ENCODE data around the gene ARHGEF6.
"Not testable (repeated sequence)": the region's sequence is repeated elsewhere in the genome, so short reads cannot be mapped to it uniquely, and the experiment has no call there.

Gene ARHGEF6

DNA sequence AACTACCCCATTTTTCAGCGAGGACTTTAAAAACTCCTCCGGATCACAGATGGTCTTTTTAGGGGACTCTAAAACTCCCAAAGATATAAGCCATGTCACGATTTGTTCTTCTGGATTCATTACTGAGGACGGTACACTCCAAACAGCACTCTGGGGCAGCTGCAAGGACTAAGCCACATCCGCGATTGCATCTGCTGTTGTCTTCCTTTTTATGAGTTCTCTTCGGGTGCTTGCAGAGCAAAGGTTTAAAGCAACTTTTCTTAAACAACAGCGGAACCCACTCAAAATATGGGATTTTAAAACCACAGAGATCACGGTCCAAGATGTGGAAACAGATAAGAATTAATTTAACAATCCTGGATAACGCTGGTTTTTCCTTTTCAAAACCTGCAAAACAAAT, at the start of gene ARHGEF6:
Gene ARHGEF6 (minus strand): TSS at position 170 of the 400 bp plus-strand sequence. CDS start 50 bp downstream, at position 120.
- no peak for DNase-seq

- no peak for DNase-seq
Measured at GRCh38 chrX:136829413-136829812, 48.7 kb upstream of the ARHGEF6 start.

DNA sequence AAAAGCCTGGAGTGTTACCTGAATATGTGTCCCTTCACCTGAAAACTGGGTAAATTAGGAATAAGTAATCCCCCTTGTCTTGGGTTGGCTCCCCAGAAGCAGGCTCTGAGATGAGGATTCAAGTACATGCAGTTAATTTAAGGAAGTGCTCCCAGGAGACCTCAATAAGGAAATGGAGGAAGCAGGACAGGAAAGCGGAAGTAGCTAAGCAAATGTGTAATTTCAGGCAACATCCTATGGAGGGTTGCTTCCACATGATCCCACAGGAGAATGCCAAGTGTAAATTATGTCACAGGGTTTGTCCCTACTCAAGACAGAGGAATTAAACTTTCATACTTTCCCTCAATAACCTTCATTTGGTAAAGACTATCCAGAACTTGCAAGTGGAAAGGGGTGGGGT, 48.1 kb upstream of the ARHGEF6 start:
- no peak for DNase-seq

DNA sequence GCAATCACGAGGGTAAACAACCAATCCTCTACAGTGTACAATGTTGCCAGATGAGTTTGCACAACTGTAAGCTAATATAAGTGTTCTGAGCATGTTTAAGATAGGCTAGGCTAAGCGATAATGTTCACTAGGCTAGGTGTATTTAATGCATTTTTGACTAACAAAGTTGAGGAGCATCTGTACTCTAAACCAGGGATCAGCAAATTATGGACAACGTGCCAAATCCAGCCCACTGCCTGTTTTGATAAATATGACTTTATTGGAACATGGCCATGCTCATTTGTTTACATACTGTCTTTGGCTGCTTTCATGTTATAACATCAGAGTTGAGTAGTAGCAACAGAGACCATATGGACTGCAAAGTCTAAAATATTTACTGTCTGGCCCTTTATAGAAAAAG, 46.3 kb upstream of the ARHGEF6 start:
- no peak for DNase-seq

GRCh38 chrX:136825771-136826170, 45.0 kb upstream of the ARHGEF6 start:
- no peak for DNase-seq

DNA sequence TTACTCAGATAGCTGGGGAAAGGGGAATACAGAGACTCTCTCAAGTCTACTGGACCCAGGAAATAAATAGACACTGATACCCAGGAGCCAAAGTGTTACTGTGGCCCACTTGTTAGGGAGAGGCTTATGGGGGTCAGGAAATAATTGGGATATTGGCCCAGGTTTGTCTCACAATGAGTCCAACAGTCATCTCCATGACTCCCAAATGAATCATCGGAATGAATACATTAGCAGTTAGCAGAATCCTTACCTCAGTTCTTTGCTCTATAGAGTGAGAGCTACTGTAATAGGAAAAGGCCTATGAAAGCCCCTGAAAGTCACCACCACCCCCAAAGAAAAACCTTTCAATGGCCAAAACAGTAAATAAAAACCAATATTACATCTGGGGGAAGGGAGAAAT, 42.4 kb upstream of the ARHGEF6 start:
- no peak for DNase-seq

GRCh38 chrX:136822337-136823095, 41.8 kb upstream of the ARHGEF6 start:
- no peak for DNase-seq

- not testable (repeated sequence) for DNase-seq
Measured at GRCh38 chrX:136819756-136820155, 39.0 kb upstream of the ARHGEF6 start.

- DNase-seq: no peak
Measured at GRCh38 chrX:136819031-136819703, 38.4 kb upstream of the ARHGEF6 start.

- no peak for DNase-seq
Measured at GRCh38 chrX:136816975-136817374, 36.2 kb upstream of the ARHGEF6 start.

DNA sequence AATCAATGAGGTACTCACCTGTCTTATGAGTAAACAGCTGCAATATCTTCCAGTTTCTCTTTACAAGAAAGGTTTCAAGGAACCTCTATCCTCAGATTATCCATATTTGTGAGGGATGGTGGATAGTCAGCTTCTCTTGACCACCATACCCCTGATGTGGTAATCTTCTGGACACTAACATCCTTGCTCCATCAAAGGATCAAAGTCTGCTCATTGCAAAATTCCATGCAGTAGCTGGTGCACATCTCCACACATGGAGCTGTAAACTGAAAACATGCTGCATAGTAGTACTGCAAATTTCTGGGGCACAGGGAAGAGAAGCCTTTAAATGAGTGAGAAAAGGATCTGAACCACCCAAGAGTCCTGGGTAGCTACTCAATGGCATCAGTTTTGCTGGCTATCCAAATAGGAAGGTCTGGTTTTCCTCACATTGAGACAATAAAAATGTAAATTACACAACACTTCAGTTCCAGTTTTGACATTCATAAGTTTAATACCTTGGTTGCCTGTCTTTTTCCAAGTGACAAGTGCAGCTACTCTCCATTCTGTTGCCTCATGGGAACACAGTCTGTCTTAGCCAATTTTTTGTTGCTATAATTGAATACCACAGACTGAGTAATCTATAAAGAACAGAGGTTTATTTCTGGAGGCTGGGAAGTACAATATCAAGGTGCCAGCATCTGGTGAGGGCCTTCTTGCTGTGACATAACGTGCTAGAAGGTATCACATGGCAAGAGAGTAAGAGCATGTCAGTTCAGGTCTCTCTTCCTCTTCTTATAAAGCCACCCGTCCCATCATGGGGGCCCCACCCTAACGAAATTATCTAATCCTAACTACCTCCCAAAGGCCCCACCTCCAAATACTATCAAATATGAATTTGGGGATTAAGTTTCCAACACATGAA, 34.4 kb upstream of the ARHGEF6 start:
- no peak for DNase-seq

- DNase-seq: no peak
Measured at GRCh38 chrX:136812286-136812685, 31.6 kb upstream of the ARHGEF6 start.

DNA sequence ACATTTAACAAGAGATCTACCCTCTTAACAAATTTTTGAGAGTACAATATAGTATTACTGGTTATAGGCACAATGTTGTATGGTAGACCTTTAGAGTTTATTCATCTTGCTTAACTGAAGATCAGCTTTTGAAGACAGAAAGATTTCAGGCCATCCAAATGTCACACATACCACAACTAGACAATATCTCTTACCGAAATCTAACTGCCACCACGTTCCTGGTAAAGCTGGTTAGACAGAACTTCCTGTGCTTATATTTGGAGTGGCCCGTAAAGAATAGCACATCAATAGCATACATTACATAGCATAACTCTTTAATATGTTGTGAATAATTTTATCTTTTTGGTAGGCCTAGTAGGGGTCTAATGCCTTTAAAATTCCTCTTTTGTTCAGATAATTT, 29.8 kb upstream of the ARHGEF6 start:
- DNase-seq: no peak

DNA sequence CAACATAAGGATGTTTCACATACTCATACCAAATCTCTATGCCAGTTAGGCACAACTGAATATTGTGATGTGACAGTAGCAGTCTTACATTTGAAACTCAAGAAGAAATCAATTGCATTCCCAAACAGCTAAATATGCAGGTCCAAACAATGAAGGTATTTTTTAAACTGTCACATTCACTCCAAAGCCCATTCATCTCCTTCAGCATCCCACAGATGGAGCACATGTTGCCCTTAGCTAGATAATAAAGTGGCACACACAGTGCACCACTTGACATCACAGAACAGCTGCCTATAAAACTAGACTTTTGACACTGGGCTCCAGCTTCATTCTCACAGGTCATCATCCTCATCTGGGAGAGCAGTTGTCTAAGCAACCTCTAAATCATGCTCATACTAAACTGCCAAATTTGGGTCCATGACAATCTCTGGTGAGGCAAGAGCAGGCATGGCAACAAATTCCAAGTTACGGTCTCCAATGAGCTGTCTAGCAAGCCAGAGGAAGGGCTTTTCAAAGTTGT, 26.2 kb upstream of the ARHGEF6 start:
- no peak for DNase-seq

- no peak for DNase-seq
Measured at GRCh38 chrX:136802515-136802914, 21.8 kb upstream of the ARHGEF6 start.

DNA sequence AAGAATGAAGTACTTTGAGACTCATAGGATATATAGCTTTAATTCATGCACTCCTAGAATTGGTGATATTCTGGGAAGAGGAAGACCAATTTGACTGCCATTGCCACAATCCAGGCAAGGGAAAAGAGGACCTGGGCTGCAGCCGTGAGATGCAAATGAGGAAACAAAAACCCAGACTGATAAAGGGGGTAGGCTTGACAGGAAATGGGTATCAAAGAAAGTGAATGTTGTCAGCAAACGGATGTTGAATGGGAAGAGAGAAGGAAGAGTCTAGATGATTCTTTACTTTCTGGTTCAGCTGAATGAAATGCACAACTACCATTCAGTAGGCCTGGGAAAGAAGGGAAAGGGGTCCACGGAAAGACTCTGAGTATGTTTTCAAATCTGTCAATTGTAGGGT, 17.1 kb upstream of the ARHGEF6 start:
- no peak for DNase-seq

- DNase-seq: not testable (repeated sequence)
Measured at GRCh38 chrX:136795132-136795531, 14.4 kb upstream of the ARHGEF6 start.

DNA sequence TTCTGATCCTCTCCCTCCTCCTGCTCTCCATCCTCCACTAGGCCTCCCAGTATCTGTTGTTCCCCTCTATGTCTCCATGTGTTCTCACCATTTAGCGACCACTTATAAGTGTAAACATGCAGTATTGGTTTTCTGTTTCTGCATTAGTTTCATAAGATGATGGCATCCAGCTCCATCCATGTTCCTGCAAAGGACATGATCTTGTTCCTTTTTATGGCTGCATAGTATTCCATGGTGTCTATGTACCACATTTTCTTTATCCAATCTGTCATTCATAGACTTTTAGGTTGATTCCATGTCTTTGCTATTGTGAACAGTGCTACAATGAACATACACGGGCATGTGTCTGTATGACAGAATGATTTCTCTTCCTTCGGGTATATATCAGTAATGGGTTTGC, 13.9 kb upstream of the ARHGEF6 start:
- not testable (repeated sequence) for DNase-seq

GRCh38 chrX:136794080-136794479, 13.3 kb upstream of the ARHGEF6 start:
- DNase-seq: no peak

- DNase-seq: no peak
Measured at GRCh38 chrX:136789856-136790255, 9.1 kb upstream of the ARHGEF6 start.

- no peak for DNase-seq
Measured at GRCh38 chrX:136784231-136784630, 3.5 kb upstream of the ARHGEF6 start.

GRCh38 chrX:136783159-136783558, 2.4 kb upstream of the ARHGEF6 start:
- DNase-seq: no peak

DNA sequence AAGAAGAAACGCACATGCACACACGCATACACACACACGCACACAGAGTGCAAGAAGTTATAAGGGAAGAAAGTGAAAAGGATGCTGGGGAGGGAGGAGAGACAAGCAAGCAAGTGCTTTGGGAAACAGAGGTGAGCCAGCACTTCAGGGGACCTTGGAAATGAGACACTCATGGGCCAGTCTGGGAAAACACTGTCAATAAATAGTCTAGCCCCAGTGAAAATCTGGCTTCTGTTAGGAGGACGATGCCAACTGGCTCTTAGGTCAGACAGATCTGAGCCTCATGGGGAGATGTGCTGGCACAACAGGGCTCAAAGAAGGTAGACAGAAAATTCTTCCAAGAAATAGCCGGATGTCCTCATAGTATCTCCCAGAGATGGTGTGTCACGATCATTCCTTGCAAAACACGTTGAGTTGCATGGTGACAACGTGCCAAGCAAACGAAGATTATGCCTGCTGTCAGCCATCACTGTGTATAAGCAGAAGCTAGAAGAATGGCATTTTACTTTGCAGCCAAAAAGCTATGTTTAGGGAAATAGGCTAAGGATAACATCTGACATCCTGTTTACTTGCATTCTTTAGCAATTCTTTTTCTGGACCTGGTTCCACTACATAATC, 557 bp upstream of the ARHGEF6 start:
- no peak for DNase-seq

All from NCI-H82 (cell line).